KMS-11 (cell line): ENCODE results near the gene TAS2R1.
"Not testable (repeated sequence)": the region's sequence is repeated elsewhere in the genome, so short reads cannot be mapped to it uniquely, and the experiment has no call there.

Experiments used
- H2AFZ ChIP-seq: fragments of 200-600 bp; sonication (generic); 2 replicates; pipeline ENCODE4 v1.6.1; 2016; ENCODE audit warnings: antibody characterized with exemption, mixed run types, low read depth
- H3K27ac ChIP-seq: fragments of 200-600 bp; sonication (generic); 2 replicates; pipeline ENCODE4 v1.6.1; 2016; ENCODE audit warnings: mild to moderate bottlenecking, mixed run types
- H3K27me3 ChIP-seq: fragments of 200-600 bp; sonication (generic); 2 replicates; pipeline ENCODE4 v1.6.1; 2017; ENCODE audit warnings: mild to moderate bottlenecking, low read depth, mixed run types, moderate library complexity; ENCODE audit not compliant: insufficient read depth
- H3K36me3 ChIP-seq: fragments of 200-600 bp; sonication (generic); 2 replicates; pipeline ENCODE4 v1.6.1; 2017; ENCODE audit warnings: mild to moderate bottlenecking, mixed run types; ENCODE audit not compliant: insufficient read depth
- H3K4me1 ChIP-seq: fragments of 200-600 bp; sonication (generic); 2 replicates; pipeline ENCODE4 v1.6.1; 2016; ENCODE audit warnings: mild to moderate bottlenecking, low read depth, mixed run types; ENCODE audit not compliant: poor library complexity, severe bottlenecking
- H3K4me2 ChIP-seq: fragments of 200-600 bp; sonication (generic); 2 replicates; pipeline ENCODE4 v1.7.0; 2016; ENCODE audit warnings: mild to moderate bottlenecking, mixed run types
- H3K4me3 ChIP-seq: fragments of 200-600 bp; sonication (generic); IDR thresholded peaks from 2 replicates; pipeline ENCODE4 v1.6.1; 2017; ENCODE audit warnings: low read depth, low read length, mixed read lengths; ENCODE audit not compliant: insufficient read depth
- H3K79me2 ChIP-seq: fragments of 200-600 bp; sonication (generic); 2 replicates; pipeline ENCODE4 v1.6.1; 2016; ENCODE audit warnings: low read depth, mixed run types; ENCODE audit not compliant: insufficient read depth
- H3K9ac ChIP-seq: fragments of 200-600 bp; sonication (generic); 2 replicates; pipeline ENCODE4 v1.6.1; 2016; ENCODE audit warnings: mild to moderate bottlenecking, mixed run types
- H4K20me1 ChIP-seq: fragments of 200-600 bp; sonication (generic); 2 replicates; pipeline ENCODE4 v1.6.1; 2016; ENCODE audit warnings: mild to moderate bottlenecking, mixed run types; ENCODE audit not compliant: insufficient read depth
- CTCF ChIP-seq: fragments of 200-600 bp; sonication (generic); conservative IDR thresholded peaks from 2 replicates; pipeline ENCODE4 v1.6.1; 2017; ENCODE audit warnings: low read depth, mild to moderate bottlenecking, antibody characterized with exemption, low read length, moderate library complexity, mixed read lengths

TAS2R1 gene

GRCh38 chr5:9605041-9605838, 24.9 kb downstream of the TAS2R1 start:
- Histone ChIP-seq H3K4me2 (no peak overlapping the region), H3K9ac (no peak overlapping the region), H3K4me3 (no peak overlapping the region), H4K20me1 (no peaks in the 10 kb centered on the region), H3K27me3 (no peaks in the 10 kb centered on the region), H3K79me2 (no peaks in the 10 kb centered on the region), H3K36me3 (no peaks in the 10 kb centered on the region; the same call in 1 of the 2 replicates), H3K27ac (no peak overlapping the region), H2AFZ (no peak overlapping the region), H3K4me1 (no peaks in the 10 kb centered on the region)
- TF ChIP-seq CTCF, result no peak

- H3K4me1 ChIP-seq, result no peaks in the 10 kb centered on the region
- H3K4me3 ChIP-seq, result no peak overlapping the region
- H4K20me1 ChIP-seq, result no peaks in the 10 kb centered on the region
- no peak overlapping the region for H2AFZ ChIP-seq
- no peak for TF ChIP-seq CTCF
- H3K79me2 ChIP-seq, result no peaks in the 10 kb centered on the region
- H3K36me3 ChIP-seq, result no peaks in the 10 kb centered on the region; the same call in 1 of the 2 replicates
- H3K9ac ChIP-seq, result no peak overlapping the region
- H3K27ac ChIP-seq, result no peak overlapping the region
- H3K27me3 ChIP-seq, result no peaks in the 10 kb centered on the region
- no peak overlapping the region for H3K4me2 ChIP-seq
These were observed 25.7 kb downstream of the TAS2R1 start for GRCh38 chr5:9604416-9604815.

GRCh38 chr5:9601055-9601739, 29.0 kb downstream of the TAS2R1 start:
- Histone ChIP-seq H4K20me1 (no peaks in the 10 kb centered on the region), H3K4me3 (no peak overlapping the region), H3K79me2 (no peaks in the 10 kb centered on the region), H3K9ac (no peak overlapping the region), H3K27ac (no peak overlapping the region), H3K4me1 (no peaks in the 10 kb centered on the region), H3K4me2 (no peak overlapping the region), H2AFZ (no peak overlapping the region), H3K36me3 (no peaks in the 10 kb centered on the region), H3K27me3 (no peaks in the 10 kb centered on the region)
- no peak for TF ChIP-seq CTCF

- H3K79me2 ChIP-seq, result no peaks in the 10 kb centered on the region
- no peaks in the 10 kb centered on the region for H3K36me3 ChIP-seq
- H3K27me3 ChIP-seq, result no peaks in the 10 kb centered on the region
- H3K4me1 ChIP-seq, result no peaks in the 10 kb centered on the region
- H3K4me3 ChIP-seq, result no peak overlapping the region
- no peak overlapping the region for H3K27ac ChIP-seq
- H2AFZ ChIP-seq, result no peak overlapping the region
- H3K9ac ChIP-seq, result no peak overlapping the region
- H3K4me2 ChIP-seq, result no peak overlapping the region
- TF ChIP-seq CTCF, result no peak
- no peaks in the 10 kb centered on the region for H4K20me1 ChIP-seq
These were observed 30.8 kb downstream of the TAS2R1 start for GRCh38 chr5:9599391-9599790.

- H3K27me3 ChIP-seq, H3K4me1 ChIP-seq, H3K79me2 ChIP-seq, H4K20me1 ChIP-seq, H3K27ac ChIP-seq, H2AFZ ChIP-seq, H3K4me2 ChIP-seq, H3K36me3 ChIP-seq, H3K4me3 ChIP-seq, H3K9ac ChIP-seq: not testable (repeated sequence)
These were observed 31.8 kb downstream of the TAS2R1 start for GRCh38 chr5:9598329-9598728.

- H3K4me2 ChIP-seq, H3K27ac ChIP-seq, H3K9ac ChIP-seq, H4K20me1 ChIP-seq, H3K36me3 ChIP-seq, H3K4me1 ChIP-seq, H2AFZ ChIP-seq, H3K4me3 ChIP-seq, H3K79me2 ChIP-seq, H3K27me3 ChIP-seq: not testable (repeated sequence)
These were observed 32.8 kb downstream of the TAS2R1 start for GRCh38 chr5:9597322-9597721.
